Fibroblast of villous mesenchyme (primary cell): Measurements from ENCODE around the gene CD22. TPM values are rescaled to one million over a fixed set of nuclear protein-coding genes. Genes with fewer than 3 reads are reported as not detected.

ENCODE experiments used
- DNase-seq: peaks from one replicate; pipeline ENCODE4 v3.0.0-alpha.2; 2010; ENCODE audit warnings: low read depth
- H3K4me3 ChIP-seq: 2 replicates; pipeline ENCODE4 v1.5.1; 2011; ENCODE audit warnings: low read depth, mild to moderate bottlenecking, low read length
- total RNA-seq: library from RNA; depleted of rRNA; stranded (reverse); fragments of >200 nt; gene quantifications from 2 replicates; pipeline ENCODE4 v1.2.3, GENCODE V29; 2012
- TF ChIP-seq, protein P1 (sequence below): IDR thresholded peaks from 2 replicates; pipeline ENCODE4 v1.5.1; 2012; ENCODE audit warnings: low read depth, mild to moderate bottlenecking, low read length; ENCODE audit not compliant: insufficient read depth

The CD22 gene
- total RNA-seq, 1 donor = not detected

DNA sequence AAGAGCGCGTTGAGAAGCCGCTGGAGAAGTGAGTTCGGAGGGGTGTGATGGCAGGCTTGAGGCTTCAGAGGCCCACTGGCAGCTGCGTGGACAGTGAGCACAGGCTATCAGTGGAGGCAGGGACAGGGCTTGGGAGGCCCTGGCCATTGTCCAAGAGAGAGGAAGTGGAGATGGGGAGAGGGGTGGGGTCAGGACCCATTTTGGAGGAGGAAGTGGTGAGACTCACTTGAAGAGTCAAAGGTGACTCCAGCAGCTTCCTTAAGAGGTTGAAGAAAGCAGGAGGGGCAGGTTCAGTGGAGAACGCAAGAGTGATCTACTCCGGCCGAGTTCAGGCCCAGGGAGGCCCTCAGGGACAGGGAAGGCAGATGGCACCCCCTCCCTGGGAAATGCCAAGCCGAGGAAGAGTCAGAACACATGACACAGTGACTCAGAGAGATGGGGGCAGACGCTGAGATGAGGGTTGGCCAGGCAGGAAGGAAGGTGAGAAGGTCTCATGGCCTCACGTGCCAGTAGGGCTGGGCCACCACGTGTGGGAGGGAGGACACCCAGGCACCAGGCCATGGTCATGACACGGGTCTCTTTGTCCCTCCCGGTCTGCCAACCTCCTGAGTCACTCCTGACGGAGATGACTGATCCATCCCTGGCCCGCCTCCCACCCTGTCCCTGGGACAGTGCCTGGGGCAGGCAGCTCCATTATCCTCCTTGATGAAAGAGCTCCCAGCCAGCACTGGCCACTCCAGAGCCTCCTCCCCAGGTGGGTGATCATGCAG is 10.1 kb upstream of the CD22 start:
- H3K4me3 ChIP-seq = no peak overlapping the region
- TF ChIP-seq, protein P1, sequence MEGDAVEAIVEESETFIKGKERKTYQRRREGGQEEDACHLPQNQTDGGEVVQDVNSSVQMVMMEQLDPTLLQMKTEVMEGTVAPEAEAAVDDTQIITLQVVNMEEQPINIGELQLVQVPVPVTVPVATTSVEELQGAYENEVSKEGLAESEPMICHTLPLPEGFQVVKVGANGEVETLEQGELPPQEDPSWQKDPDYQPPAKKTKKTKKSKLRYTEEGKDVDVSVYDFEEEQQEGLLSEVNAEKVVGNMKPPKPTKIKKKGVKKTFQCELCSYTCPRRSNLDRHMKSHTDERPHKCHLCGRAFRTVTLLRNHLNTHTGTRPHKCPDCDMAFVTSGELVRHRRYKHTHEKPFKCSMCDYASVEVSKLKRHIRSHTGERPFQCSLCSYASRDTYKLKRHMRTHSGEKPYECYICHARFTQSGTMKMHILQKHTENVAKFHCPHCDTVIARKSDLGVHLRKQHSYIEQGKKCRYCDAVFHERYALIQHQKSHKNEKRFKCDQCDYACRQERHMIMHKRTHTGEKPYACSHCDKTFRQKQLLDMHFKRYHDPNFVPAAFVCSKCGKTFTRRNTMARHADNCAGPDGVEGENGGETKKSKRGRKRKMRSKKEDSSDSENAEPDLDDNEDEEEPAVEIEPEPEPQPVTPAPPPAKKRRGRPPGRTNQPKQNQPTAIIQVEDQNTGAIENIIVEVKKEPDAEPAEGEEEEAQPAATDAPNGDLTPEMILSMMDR = no peak
- DNase-seq = peak; percentile 46

DNA sequence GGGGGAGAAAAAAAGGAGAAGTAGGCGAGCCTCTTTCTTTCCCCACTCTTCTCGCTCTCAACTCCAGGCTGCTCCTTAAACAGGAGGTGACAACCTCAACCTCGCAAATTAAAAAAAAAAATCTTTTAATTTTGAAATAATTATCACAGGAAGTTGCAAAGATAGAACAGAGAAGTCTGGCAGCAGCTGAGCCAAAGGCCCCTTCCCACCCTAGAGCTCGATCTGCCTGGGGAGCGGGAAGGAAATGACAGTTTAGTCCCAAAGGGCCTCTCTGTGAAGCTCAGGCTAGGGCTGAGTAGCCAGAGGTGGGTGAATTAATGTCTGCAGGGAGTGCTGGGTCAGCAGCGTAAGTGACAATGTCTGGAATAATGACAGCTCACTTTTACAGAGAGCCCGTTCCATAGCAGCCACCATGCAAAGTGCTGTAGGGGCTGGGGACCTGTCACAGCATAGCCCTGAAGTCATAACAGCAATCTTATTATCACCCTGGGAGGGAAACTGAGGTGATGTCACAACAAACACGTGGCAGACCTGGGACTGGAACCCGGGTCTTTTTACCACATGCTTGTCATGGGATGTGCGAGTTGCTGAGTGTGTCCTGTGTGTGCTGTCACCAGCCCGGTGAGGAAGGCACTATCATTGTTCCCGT is 8.8 kb upstream of the CD22 start:
- DNase-seq = no peak
- TF ChIP-seq, protein P1 = no peak
- no peak overlapping the region for H3K4me3 ChIP-seq

DNA sequence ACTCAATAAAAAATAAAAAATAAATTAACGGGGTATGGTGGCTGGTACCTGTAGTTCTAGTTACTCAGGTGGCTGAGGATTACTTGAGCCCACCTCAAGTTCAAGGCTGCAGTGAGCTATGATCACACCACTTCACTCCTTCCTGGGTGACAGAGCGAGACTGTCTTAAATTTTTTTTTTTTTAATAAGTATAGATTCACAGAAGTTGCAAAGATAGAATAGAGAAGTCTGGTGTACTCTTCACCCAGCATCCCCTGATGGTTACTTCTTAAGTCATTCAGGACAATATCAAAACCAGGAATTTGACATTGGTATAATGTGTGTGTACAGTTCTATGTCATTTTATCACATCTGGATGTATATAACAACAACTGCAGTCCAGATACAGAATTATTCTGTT is 7.7 kb upstream of the CD22 start:
- H3K4me3 ChIP-seq = no peak overlapping the region
- TF ChIP-seq, protein P1 = no peak
- DNase-seq = no peak

DNA sequence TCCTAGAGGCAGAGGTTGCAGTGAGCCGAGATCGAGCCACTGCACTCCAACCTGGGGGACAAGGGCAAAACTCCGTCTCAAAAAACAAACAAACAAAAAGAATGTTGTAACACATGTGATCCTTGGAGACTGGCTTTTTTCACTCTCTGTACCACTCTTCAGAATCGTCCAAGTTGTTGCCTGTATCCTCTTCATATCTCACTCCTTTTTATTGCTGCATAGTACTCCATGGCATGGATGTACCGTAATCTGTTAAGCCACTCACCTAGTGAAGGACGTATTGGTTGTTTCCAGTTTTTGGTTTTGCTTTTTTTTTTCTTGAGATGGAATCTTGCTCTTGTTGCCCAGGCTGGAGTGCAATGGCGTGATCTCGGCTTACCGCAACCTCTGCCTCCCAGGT is 7.0 kb upstream of the CD22 start:
- TF ChIP-seq, protein P1 = no peak
- no peak for DNase-seq

DNA sequence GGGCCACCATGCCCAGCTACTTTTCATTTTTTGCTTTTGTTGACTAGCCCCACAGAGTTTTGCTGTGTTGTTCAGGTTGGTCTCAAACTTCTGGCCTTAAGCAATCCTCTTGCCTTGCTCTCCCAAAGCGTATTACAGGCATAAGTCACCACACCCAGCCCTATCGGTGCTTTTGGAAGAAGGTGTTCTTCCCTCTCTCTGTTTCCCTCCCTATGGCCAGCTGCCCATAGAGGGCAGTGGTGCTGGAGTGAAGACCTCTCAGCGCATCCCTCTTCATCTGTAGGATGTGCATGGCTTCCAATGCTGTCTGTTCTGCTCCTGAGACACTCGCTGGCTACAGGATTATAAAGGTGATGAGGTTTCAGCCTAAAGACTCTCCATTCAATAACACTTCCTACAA is 1.3 kb upstream of the CD22 start:
- TF ChIP-seq, protein P1 = peak; percentile 30
- H3K4me3 ChIP-seq = no peak overlapping the region
- no peak for DNase-seq

More for the DNA sequence above, 7.0 kb upstream of the CD22 start:
- no peak overlapping the region for H3K4me3 ChIP-seq

DNA sequence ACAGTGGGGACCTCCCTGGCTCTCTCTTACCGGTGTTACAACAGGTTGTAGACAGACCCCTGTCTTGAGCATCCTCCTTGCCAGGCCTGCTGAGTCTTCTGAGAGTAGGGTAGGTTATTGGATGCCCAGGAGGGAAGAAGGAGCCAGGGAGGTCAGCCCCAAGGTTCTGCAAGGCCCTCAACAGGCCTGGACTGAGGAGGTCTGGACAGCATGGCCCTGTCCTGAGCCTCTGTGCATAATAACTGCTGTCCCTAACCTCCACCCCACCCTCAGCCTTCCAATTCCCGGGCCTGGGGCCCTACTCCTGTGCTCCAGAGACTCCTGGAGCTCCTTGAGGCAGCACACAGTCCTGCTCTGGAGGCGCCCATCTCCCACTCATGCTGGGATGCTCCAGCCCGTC is 336 bp downstream of the CD22 start:
- no peak overlapping the region for H3K4me3 ChIP-seq
- no peak for DNase-seq
- TF ChIP-seq, protein P1 = no peak
